GM21529 (cell line): ENCODE data around the gene CAMK2B.

Source experiments
- ATAC-seq: cut with Tn5 transposase; IDR thresholded peaks from one replicate; pipeline ENCODE4 v1.9.1; 2021; ENCODE audit not compliant: unreplicated experiment

The CAMK2B gene

DNA sequence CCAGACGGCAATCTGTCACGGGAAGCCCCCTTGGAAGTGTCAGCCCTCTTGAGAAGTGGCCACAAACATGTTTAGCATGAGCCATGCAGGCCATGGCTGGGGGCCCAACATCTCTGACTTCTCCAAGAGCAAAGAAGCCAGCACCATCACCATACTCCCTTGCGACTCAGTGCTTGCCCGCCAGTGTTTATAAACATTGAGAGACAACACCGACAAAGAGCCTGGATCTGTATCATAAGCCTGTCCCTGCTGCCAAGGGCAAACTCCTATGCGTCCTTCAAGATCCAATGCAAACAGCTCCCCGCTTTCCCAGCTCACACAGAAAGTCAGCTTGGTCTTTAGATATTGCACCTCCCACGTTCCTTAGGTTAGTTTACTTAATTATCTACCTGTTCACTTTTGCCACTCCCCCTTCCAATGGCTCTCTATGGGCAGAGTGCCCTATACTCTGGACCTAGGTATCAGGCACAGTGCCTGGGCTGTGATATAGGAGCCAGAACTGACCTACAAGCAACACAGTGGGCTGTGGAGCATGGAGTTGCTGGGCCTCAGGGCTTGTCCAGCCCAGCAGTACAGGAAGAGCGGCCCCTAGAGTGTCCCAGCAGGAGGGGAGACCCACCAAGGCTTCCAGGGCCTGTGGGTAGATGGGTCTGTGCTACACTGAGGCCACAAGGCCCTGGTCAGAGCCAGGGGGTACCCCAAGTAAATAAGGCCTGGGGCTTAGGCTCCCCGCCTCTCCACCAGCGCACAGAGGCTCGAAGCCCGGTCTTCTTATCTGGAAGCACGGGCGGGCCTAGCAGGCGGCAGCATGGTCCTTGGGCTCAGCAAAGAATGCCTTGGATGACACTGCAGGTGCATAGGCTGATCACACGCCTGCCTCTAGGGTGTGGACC, 37.7 kb downstream of the CAMK2B start:
- ATAC-seq: no peak

DNA sequence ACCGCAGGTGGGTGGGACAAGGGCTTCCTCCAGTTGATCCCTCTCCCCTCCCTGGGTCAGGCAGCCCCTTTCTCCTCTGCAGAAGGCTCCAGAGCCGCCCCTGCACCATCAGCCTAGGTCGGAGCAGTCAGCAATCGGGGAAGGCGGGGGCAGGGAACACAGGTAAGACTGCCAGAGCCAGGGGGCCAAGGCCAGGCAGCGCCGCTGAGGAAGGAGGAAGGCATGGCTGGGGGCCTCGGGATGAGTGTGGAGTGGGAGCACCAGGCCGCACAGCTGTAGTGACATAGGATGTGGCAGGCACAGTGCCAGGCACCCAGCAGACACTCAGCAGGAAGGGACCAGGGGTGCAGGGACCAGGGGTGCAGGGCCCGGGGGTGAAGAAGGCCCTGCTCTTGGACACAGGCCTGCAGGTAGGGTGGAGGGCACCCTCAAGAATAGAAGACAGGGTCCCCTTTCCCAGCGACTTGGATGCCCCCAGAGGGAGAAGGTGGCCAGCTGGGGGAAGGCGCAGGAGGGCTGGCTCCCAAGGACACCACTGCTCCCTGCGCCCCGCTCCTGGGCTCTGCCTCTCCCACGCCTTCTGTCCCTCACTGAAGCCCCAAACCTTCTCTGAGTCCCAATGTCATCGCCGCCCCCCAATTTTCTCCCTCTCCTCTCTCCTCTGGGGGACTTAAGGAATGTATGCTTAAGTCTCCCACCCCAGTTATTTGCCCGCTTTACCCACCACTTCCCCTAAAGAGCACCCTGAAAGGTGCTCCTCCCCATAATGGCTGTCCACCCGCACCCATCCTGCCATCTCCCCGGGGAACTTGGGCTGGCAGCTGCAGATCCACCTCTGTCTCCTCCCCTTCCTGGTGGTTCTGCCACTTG, 38.5 kb downstream of the CAMK2B start:
- ATAC-seq: no peak

GRCh38 chr7:44286182-44286617, 39.2 kb downstream of the CAMK2B start:
- ATAC-seq: no peak

DNA sequence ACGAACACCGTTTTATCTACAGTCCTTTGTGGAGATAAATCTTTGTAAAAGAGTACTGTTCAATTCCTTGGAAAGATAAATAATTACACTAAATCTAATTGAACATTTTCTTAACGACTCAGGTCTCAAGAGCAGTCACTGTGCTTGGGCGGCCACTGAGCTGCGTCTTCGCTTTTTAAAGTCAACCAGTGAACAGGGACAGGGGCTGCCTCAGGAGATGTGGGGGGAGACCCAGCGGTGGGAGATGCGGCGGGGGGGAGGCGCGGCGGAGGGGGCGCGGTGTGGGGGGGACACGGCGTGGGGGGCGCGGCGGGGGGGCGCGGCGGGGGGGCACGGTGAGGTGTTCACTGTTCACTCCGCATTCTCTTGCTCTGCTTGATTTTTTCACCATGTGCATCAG, 39.8 kb downstream of the CAMK2B start:
- ATAC-seq: no peak

DNA sequence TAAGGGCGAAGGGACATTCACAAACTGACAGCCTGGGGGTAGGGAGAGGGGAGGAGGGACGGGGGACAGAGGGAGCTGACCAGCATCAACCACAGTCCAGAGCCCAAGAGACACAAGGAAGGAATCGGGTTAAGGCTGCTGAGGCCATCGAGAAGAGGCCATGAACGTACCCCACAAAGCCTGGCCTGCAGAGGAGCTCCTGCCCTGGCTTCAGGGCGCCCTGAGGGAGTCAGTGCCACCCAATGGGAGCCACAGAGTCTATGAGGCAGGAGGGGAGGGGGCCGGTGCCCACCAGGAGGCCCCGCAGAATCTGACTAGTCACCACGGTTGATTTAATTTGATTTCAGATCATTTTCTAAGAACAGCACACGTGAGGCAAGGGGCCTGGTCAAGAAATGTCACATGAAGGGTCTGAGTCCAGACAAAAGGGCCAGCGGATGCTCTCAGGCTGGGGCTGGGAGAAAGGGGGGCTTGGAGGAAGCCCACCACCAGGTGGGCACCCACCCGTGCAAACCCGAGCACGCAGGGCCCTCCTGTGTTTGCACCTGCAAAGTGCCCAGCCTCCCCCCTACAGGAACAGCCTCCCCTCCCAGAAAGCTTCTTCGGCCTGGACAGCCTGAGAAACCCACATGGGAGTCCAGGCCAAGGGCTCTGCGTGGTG, 40.4 kb downstream of the CAMK2B start:
- ATAC-seq: no peak

- no peak for ATAC-seq
Measured at GRCh38 chr7:44284216-44284615, 41.2 kb downstream of the CAMK2B start.

GRCh38 chr7:44283381-44284211, 41.8 kb downstream of the CAMK2B start:
- no peak for ATAC-seq

GRCh38 chr7:44282601-44283171, 42.7 kb downstream of the CAMK2B start:
- ATAC-seq: no peak

- no peak for ATAC-seq
Measured at GRCh38 chr7:44281811-44282600, 43.4 kb downstream of the CAMK2B start.

GRCh38 chr7:44280993-44281721, 44.2 kb downstream of the CAMK2B start:
- ATAC-seq: no peak

DNA sequence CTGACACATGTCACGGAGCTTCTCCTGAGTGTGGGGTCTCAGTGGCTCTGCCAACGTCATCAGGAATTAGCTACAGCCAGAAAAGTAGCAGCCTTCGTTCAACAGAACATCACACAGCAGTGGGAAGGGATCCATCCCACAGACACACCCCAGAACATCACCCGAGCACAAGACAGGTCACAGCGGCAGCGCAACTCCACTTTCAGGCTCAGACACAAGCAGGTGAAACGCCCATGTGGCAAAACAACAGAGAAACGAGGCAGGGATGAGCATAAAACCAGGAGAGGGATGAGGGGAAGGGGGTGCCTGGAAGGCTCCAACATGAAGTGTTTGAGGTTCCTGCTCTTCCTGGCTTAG, 44.8 kb downstream of the CAMK2B start:
- no peak for ATAC-seq

DNA sequence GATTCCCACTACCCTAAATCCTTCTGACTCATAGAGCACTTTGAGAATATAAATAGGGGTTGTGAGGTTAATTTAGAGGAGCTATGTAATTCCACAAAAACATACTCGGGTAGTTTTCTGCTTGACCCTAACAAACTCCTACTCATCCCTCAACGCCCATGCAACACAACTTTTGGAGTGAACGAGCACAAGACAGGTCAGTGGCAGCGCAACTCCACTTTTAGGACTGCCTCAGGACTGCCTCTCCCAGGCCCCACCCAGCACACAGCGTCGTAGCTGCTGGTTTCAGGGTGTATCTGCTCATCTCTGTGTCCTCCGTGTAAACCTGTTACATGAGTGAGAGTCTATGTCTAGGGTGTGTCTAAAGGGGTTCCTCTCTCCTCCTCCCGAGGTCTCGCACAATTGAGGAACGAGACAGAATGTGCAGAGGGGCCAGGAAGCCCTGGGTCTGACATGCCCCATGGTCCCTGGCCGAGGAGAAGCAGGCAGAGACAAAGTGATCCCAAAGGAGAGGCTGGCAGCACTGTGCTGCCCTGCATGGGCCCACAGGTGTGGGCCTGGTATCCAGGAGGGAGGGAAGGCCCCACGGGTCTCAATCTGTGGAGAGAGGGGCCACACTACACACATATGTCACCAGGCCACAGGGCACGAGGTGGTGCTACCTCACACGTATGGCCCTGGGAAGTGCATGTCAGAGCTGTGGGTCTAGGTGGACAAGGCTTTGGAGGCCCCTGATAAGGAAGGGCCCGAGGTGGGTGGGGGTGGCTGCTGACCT, 45.5 kb downstream of the CAMK2B start:
- ATAC-seq: no peak

DNA sequence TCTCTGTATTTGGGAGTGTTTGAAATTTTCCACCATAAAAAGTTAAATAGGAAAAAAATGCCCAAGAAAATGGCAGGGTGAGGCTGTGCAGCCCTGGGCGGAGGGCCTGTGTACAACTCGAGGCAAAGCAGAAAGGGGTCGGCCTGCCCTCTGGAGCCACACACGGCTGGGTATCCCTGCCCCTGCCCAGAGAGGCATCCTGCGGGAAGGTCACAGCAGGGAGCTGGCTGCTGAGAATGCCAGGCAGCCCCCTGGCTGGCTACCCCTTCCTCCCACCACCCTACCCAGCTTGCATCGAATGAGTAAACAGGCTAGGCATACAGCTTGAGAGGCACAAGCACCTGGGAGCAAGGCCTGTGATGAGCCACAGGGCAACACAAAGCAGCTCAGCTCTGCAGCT, 46.1 kb downstream of the CAMK2B start:
- no peak for ATAC-seq

- no peak for ATAC-seq
Measured at GRCh38 chr7:44278451-44279161, 46.8 kb downstream of the CAMK2B start.

- no peak for ATAC-seq
Measured at GRCh38 chr7:44277851-44278250, 47.5 kb downstream of the CAMK2B start.

DNA sequence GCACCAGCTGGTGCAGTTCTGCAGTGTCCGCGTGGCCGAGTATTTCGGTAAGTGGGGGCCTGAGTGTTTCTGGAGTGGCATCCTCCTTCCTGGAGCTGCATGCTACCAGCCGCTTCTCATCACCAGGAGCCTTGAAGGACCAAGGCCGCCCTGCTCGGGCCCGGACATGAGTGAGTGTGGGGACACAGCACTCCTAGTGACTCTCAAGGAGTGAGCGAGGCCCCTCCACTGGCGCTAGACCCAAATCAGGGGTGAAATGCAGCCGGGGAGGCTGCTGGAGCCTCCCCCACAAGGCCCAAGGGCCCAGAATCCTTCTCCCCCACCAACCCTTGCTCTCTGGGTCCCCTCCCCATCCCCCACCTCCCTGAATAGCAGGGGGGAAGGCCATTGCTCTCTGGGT, 48.0 kb downstream of the CAMK2B start:
- no peak for ATAC-seq

DNA sequence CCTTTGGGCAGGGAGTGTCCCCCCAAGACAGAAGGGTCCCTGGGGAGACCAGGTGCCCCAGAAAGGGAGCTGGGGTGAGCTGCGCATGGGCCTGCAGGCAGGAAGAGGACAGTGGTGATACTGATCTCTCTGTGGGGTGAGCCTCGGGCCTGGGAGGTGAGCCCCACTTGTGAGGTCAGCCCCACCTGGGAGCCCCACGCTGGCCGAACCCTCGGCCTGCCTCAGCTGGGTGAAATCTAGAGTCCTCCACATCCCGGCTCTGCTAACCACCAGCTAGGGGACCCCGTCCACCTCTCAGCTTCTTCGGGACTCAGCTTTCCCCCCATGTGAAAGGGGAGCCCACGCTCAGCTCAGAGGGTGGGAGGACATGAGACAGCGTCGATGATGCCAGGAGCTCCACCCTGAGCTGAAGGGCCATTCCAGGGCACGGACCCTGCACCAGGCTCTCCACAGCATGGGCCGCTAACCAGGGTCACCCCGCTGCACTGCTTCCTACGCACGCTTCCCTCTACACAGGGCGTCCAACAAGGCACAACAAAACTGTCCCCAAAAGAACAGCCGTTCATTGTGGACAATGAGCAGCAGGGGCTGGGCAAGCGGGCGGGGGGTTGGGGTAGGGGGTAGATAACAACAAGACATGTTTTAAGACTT, 48.7 kb downstream of the CAMK2B start:
- no peak for ATAC-seq
